WERI-Rb-1 (cell line): Measurements from ENCODE around the gene NACC1.
A peak's percentile ranks its signal among the peaks of the same experiment; 100 is the strongest.

Experiments
- DNase-seq: peaks from one replicate; pipeline ENCODE4 v3.0.0-alpha.2; 2020
- H3K27ac ChIP-seq: fragments of 250-450 bp; sonication (Bioruptor Pico); 2 replicates; pipeline ENCODE4 v1.5.1; 2020; ENCODE audit warnings: mild to moderate bottlenecking, moderate library complexity
- H3K27me3 ChIP-seq: fragments of 250-450 bp; sonication (Bioruptor Pico); 2 replicates; pipeline ENCODE4 v1.5.1; 2021; ENCODE audit warnings: mild to moderate bottlenecking, low read depth, moderate library complexity; ENCODE audit not compliant: insufficient read depth, severe bottlenecking
- H3K36me3 ChIP-seq: fragments of 250-450 bp; sonication (Bioruptor Pico); 2 replicates; pipeline ENCODE4 v1.5.1; 2020; ENCODE audit warnings: mild to moderate bottlenecking, moderate library complexity
- H3K4me3 ChIP-seq: 2 replicates; pipeline ENCODE4 v1.5.1; 2011; ENCODE audit warnings: low read depth, mild to moderate bottlenecking, control low read depth, low read length
- H3K9me3 ChIP-seq: fragments of 250-450 bp; sonication (Bioruptor Pico); 2 replicates; pipeline ENCODE4 v1.5.1; 2021; ENCODE audit warnings: mild to moderate bottlenecking, moderate library complexity; ENCODE audit not compliant: severe bottlenecking
- TF ChIP-seq, protein P1 (sequence below): IDR thresholded peaks from 2 replicates; pipeline ENCODE4 v1.5.1; 2011; ENCODE audit warnings: low read depth, mild to moderate bottlenecking, control low read depth, inconsistent platforms, low read length

NACC1 gene

GRCh38 chr19:13078897-13079541 is 39.0 kb upstream of the NACC1 start:
- H3K27me3 ChIP-seq, result no peaks in the 10 kb centered on the region
- H3K4me3 ChIP-seq, result no peak overlapping the region
- no peak for DNase-seq
- no peaks in the 10 kb centered on the region for H3K9me3 ChIP-seq
- H3K36me3 ChIP-seq, result no peaks in the 10 kb centered on the region
- 0 out of 2 replicates have a peak overlapping the region, but pooled peaks have one; percentile 22 for H3K27ac ChIP-seq
- TF ChIP-seq, protein P1, sequence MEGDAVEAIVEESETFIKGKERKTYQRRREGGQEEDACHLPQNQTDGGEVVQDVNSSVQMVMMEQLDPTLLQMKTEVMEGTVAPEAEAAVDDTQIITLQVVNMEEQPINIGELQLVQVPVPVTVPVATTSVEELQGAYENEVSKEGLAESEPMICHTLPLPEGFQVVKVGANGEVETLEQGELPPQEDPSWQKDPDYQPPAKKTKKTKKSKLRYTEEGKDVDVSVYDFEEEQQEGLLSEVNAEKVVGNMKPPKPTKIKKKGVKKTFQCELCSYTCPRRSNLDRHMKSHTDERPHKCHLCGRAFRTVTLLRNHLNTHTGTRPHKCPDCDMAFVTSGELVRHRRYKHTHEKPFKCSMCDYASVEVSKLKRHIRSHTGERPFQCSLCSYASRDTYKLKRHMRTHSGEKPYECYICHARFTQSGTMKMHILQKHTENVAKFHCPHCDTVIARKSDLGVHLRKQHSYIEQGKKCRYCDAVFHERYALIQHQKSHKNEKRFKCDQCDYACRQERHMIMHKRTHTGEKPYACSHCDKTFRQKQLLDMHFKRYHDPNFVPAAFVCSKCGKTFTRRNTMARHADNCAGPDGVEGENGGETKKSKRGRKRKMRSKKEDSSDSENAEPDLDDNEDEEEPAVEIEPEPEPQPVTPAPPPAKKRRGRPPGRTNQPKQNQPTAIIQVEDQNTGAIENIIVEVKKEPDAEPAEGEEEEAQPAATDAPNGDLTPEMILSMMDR, result no peak

DNA sequence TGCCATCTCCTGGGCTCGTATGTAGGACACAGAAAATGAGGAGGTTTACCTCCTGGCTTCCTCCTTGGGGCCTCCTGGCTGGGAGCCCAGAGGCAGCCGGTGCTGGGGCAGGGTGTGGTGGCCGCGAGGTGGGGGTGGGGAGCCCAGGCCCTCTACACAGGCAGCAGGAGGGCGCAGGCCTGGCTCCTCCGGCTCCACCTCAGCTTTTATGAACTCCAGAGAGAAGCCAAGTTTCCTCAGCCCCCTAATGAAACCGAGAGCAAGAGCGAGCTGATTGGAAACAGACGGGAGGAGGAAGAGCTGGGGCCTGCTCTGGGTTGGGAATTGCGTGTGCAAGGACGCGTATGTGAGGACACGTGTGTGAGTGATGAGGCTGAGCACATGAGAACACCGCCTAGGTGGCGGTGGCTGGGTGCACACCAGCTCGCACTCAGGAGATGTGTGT is 38.5 kb upstream of the NACC1 start:
- TF ChIP-seq, protein P1, result no peak
- Histone ChIP-seq H3K9me3 (no peaks in the 10 kb centered on the region), H3K36me3 (no peaks in the 10 kb centered on the region), H3K27ac (0 out of 2 replicates have a peak overlapping the region, but pooled peaks have one; percentile 22), H3K27me3 (no peaks in the 10 kb centered on the region), H3K4me3 (no peak overlapping the region)
- no peak for DNase-seq

GRCh38 chr19:13082192-13083007 is 35.7 kb upstream of the NACC1 start:
- DNase-seq, result peak; percentile 63
- H3K4me3 ChIP-seq, result no peak overlapping the region
- H3K36me3 ChIP-seq, result no peaks in the 10 kb centered on the region
- TF ChIP-seq, protein P1, result peak; percentile 68
- H3K27ac ChIP-seq, result peak overlapping the region; percentile 26
- no peaks in the 10 kb centered on the region for H3K27me3 ChIP-seq
- H3K9me3 ChIP-seq, result no peaks in the 10 kb centered on the region

DNA sequence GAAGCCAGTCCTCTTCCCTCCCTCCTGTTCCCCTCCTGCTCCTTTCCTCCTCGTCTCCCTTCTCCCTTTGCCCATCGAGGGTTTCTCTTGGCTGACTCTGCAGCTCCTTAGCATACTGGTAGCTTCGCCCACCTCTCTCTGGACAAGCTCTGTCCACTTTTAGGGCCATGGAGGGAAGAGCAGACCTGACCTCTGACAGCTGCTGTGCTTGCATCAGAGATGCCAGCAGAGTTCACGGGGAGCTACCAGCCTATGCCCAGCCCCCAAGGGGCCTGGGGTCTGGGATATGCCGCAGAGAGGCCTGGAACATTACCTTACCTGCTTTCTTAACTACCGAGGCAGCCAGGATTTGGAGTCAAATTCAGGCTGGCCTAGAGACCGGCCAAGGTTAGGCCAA is 35.1 kb upstream of the NACC1 start:
- Histone ChIP-seq H3K9me3 (no peaks in the 10 kb centered on the region), H3K27ac (peak overlapping the region; percentile 26), H3K36me3 (no peaks in the 10 kb centered on the region), H3K4me3 (no peak overlapping the region), H3K27me3 (no peaks in the 10 kb centered on the region)
- no peak for DNase-seq
- TF ChIP-seq, protein P1, result no peak

GRCh38 chr19:13083627-13084026 is 34.4 kb upstream of the NACC1 start:
- Histone ChIP-seq H3K4me3 (no peak overlapping the region), H3K36me3 (no peaks in the 10 kb centered on the region), H3K27ac (no peak overlapping the region), H3K9me3 (no peaks in the 10 kb centered on the region), H3K27me3 (no peaks in the 10 kb centered on the region)
- TF ChIP-seq, protein P1, result no peak
- DNase-seq, result no peak
